Epithelial cell of proximal tubule (primary cell): ENCODE data around the gene ASMTL. TPM values are rescaled to one million over a fixed set of nuclear protein-coding genes. Genes with fewer than 3 reads are reported as not detected.
"Not testable (repeated sequence)": the region's sequence is repeated elsewhere in the genome, so short reads cannot be mapped to it uniquely, and the experiment has no call there.

ENCODE experiments used
- DNase-seq: peaks from one replicate; pipeline ENCODE4 v3.0.0-alpha.2; 2011; ENCODE audit warnings: low read depth
- H3K4me3 ChIP-seq: 2 replicates; pipeline ENCODE4 v1.5.1; 2011; ENCODE audit warnings: low read depth, mild to moderate bottlenecking, low read length
- total RNA-seq: library from RNA; depleted of rRNA; stranded (reverse); fragments of >200 nt; gene quantifications from 2 replicates; pipeline ENCODE4 v1.2.3, GENCODE V29; 2015
- TF ChIP-seq, protein P1 (sequence below): conservative IDR thresholded peaks from 2 replicates; pipeline ENCODE4 v1.5.1; 2012; ENCODE audit warnings: low read depth, mild to moderate bottlenecking, low read length

The ASMTL gene
- total RNA-seq, 1 donor from 2014 or later: 14.4 TPM

DNA sequence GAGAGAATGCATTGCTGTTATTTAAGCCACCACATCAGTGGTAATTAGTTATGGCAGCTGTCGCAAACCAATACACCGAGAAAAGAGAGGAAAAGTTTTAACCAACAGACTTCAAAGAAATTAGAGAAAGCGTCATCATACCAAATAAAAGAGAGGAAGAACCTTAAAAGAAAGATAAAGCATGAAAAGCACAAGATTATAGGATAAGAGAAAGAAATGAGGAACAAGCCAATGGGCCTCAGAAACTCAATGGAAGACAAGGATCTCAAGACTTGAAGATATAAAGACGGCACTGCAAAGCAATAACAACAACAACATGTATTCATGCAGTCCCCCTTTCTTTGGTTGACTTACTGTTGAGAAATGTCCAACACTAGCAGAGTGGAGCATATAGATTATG is 22.8 kb upstream of the ASMTL start:
- TF ChIP-seq, protein P1, sequence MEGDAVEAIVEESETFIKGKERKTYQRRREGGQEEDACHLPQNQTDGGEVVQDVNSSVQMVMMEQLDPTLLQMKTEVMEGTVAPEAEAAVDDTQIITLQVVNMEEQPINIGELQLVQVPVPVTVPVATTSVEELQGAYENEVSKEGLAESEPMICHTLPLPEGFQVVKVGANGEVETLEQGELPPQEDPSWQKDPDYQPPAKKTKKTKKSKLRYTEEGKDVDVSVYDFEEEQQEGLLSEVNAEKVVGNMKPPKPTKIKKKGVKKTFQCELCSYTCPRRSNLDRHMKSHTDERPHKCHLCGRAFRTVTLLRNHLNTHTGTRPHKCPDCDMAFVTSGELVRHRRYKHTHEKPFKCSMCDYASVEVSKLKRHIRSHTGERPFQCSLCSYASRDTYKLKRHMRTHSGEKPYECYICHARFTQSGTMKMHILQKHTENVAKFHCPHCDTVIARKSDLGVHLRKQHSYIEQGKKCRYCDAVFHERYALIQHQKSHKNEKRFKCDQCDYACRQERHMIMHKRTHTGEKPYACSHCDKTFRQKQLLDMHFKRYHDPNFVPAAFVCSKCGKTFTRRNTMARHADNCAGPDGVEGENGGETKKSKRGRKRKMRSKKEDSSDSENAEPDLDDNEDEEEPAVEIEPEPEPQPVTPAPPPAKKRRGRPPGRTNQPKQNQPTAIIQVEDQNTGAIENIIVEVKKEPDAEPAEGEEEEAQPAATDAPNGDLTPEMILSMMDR: no peak
- no peak for DNase-seq

DNA sequence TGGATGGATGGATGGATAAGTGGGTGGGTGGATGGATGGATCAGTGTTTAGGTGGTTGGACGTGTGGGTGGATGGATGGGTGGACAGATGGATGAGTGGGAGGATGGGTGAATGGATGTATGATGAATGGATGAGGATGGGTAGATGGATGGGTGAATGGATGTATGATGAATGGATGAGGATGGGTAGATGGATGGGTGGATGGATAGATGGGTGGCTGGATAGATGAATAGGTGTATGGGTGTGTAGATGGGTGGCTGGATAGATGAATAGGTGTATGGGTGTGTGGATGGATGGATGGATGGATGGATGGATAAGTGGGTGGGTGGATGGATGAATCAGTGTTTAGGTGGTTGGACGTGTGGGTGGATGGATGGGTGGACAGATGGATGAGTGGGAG is 21.9 kb upstream of the ASMTL start:
- H3K4me3 ChIP-seq: not testable (repeated sequence)

More for the DNA sequence above, 22.8 kb upstream of the ASMTL start:
- no peak overlapping the region for H3K4me3 ChIP-seq

DNA sequence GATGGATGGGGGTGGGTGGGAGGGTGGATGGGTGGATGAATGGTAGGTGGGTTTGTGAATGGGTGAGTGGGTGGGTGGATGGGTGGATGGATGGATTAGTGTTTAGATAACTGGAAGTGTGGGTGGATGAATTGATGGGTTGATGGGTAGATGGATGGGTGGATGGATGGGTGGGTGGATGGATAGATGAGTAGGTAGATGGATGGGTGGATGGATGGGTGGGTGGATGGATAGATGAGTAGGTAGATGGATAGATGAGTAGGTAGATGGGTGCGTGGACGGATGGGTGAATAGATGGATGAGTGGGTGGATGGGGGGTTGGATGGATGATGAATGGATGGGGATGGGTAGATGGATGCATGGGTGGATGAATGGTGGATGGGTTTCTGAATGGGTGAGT is 20.3 kb upstream of the ASMTL start:
- TF ChIP-seq, protein P1: no peak
- DNase-seq: no peak
- no peak overlapping the region for H3K4me3 ChIP-seq

More for the DNA sequence above, 21.9 kb upstream of the ASMTL start:
- DNase-seq: not testable (repeated sequence)

DNA sequence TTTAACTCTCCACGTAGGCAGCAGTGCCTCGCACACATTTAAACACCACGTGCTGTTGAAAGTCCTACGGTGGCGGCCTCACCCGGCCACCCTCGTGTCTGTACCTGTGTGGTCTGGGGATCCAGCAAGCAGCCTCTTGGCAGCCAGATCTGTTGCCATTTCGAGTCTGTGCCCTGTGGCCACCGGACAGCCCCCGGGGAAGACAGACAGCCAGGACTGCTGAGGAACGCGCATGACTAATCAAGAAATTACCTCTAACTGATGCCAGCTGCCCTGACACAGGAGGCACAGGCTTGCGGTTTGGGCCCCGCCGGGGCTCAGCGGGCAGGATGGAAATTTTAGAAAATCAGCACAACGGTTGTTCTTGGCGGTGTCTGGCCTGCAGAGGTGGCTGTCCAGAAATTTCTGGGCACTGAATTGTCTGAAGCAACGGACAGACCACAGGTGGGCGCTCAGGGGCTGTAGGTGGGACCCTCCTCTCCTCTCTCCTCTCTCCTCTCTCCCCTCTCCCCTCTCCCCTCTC is 15.6 kb upstream of the ASMTL start:
- no peak overlapping the region for H3K4me3 ChIP-seq
- TF ChIP-seq, protein P1: no peak
- DNase-seq: no peak

DNA sequence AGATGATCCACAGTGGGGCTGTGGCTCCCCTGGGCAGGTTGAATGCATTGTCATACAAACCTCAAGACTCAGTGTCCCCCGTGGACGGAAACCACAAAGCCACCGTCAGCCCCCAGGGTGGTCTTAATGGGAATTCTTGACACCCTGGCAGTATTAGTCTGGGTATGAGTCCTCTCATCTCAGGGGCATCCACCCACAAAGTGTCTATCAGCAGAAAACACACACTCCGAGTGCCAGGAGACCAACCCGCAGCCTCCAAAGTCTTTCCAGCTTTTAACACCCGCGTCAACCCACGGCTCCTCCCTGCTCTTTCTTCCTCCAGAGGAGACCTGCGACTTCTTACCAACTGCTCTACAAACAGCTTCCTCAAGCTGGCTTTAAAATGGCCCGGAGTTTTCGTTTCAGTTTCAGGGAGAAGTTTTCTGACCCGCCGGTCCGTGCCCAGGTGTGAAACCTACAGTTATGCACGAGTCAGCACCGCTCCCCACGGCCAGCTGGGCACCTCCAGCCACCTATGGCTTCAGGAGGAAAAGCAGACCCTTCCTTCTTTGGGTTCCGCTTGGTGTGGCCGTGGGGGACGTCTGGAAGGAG is 14.4 kb upstream of the ASMTL start:
- TF ChIP-seq, protein P1: no peak
- no peak for DNase-seq
- H3K4me3 ChIP-seq: no peak overlapping the region

DNA sequence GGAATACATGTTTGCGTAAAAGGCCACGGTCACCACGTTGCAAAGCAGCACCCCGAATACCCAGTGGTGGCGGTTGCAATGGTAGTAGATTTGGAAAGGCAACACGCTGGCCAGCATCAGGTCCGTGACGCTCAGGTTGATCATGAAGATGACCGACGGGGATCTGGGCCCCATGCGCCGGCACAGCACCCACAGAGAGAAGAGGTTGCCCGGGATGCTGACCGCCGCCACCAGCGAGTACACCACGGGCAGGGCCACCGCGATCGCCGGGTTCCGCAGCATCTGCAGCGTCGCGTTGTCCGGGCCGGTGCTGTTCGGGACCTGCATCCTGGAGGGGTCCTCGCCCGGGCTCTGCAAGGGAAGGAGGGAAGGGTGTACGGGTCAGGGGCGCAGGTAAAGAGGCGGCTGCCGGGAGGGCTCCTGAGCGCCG is 13.5 kb upstream of the ASMTL start:
- no peak overlapping the region for H3K4me3 ChIP-seq
- TF ChIP-seq, protein P1: no peak

DNA sequence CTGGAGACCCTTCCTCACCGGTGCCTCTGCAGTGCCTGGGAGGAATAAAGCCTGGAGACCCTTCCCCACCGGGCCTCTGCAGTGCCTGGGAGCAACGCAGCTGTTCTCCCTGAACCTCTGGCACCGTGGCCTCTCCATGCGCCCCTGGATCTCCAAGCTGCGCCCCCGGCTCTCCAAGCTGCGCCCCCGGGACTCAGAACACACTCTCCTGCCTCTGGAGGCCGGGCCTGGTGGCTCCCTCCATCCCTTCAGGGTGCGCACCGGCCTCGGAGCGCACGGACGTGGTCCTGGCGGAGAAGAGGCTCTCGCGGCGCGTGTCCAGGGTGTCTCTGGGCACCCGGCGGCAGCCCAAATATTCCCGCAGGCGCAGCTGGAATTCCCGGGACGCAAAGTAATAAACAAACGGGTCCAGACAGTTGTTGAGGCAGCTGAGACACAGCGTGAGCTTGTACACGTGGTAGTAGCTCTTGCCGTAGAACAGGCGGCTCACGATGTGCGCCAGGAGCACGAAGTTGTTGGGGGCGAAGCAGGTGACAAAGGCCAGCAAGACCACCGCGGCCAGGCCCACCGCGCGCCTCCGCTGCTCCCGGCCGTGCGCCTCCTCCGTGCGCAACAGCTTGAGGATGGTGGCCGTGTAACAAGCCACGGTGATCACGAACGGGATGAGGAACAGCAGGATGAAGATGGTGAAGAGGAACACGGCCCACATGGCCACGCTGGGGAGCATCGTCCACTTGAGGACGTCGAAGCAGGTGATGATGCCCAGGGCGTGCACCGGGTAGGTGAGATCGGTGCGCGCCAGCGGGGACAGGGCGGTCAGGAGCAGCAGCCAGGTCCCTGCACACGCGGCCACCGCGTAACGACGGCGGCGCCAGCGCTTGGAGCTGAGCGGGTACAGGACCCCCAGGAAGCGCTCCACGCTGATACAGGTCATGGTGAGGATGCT is 12.8 kb upstream of the ASMTL start:
- TF ChIP-seq, protein P1: no peak
- no peak for DNase-seq
- no peak overlapping the region for H3K4me3 ChIP-seq

More for the DNA sequence above, 13.5 kb upstream of the ASMTL start:
- DNase-seq: no peak
